VCaP (cell line): ENCODE results near the gene ADPRH.

Experiments
- H3K27ac ChIP-seq: fragments of 450-650 bp; 2 replicates; pipeline ENCODE4 v1.5.1; 2017
- CTCF ChIP-seq: fragments of 450-650 bp; conservative IDR thresholded peaks from 2 replicates; pipeline ENCODE4 v1.5.1; 2017; ENCODE audit warnings: mild to moderate bottlenecking, moderate library complexity

Gene ADPRH

GRCh38 chr3:119637679-119638477 lies 58.6 kb downstream of the ADPRH start:
- TF ChIP-seq CTCF: no peak
- no peak overlapping the region for H3K27ac ChIP-seq
